Endothelial cell of umbilical vein (primary cell): Measurements from ENCODE around the gene HNRNPU. TPM values are rescaled to one million over a fixed set of nuclear protein-coding genes. Genes with fewer than 3 reads are reported as not detected.

Source experiments
- BruUV-seq: library from RNA; stranded (reverse); fragments of 400-500 nt; replicated peaks from 2 replicates; lab custom pipeline; 2021; lab: Mats Ljungman, UMichigan
- CTCF ChIA-PET: fragments of 300-600, 350-600 bp; sonication (Branson Sonifier 250); formaldehyde crosslinking; loops from one replicate; lab custom pipeline; 2021; ENCODE audit warnings: antibody characterized with exemption, inconsistent platforms; lab: Charles Lee
- POLR2A ChIA-PET: fragments of 300-600, 350-600 bp; sonication (Branson Sonifier 250); formaldehyde crosslinking; loops from one replicate; lab custom pipeline; 2021; ENCODE audit warnings: antibody characterized with exemption, inconsistent platforms; lab: Charles Lee
- DNase-seq: peaks from one replicate; pipeline ENCODE4 v3.0.0-alpha.2; 2011; ENCODE audit warnings: low read depth, low spot score
- FAIRE-seq: peaks from 2 replicates; lab custom pipeline; 2011; peaks lifted over from hg19 to GRCh38; lab: Jason Lieb, UNC
- H2AFZ ChIP-seq: 2 replicates; pipeline ENCODE4 v1.6.0; 2012; ENCODE audit warnings: low read depth, low read length, control low read depth, inconsistent platforms
- H3K27ac ChIP-seq: 2 replicates; pipeline ENCODE4 v1.5.1; 2011; ENCODE audit warnings: low read depth, mild to moderate bottlenecking, control low read depth, low read length, moderate library complexity; ENCODE audit not compliant: insufficient read depth
- H3K27me3 ChIP-seq, 2 experiments: 2 replicates each; pipeline versions ENCODE4 v1.6.0 to v1.6.1; 2011; ENCODE audit warnings: low read length in 2 of 2, mixed read lengths in 1 of 2; ENCODE audit not compliant: control insufficient read depth in 2 of 2, insufficient read depth in 2 of 2
- H3K36me3 ChIP-seq, 2 experiments: 2 replicates in 1 of 2; 3 replicates in 1 of 2; pipeline ENCODE4 v1.5.1; 2011; ENCODE audit warnings: low read length in 2 of 2, mild to moderate bottlenecking in 1 of 2, moderate library complexity in 1 of 2; ENCODE audit not compliant: control insufficient read depth in 2 of 2, insufficient read depth in 2 of 2; ENCODE audit errors: extremely low read depth in 1 of 2
- H3K4me1 ChIP-seq: 3 replicates; pipeline ENCODE4 v1.5.1; 2011; ENCODE audit warnings: mild to moderate bottlenecking, low read length; ENCODE audit not compliant: control insufficient read depth, insufficient read depth; ENCODE audit errors: extremely low read depth
- H3K4me2 ChIP-seq: 2 replicates; pipeline ENCODE4 v1.6.1; 2011; ENCODE audit warnings: low read length, control low read depth, mixed read lengths; ENCODE audit not compliant: insufficient read depth
- H3K4me3 ChIP-seq, 3 experiments: fragments of 200-600 bp in 1 of 3; sonication (generic), shearing (Covaris generic) in 1 of 3; replicated peaks in 1 of 3; 2 replicates each; pipeline ENCODE4 v1.5.1; 2011 to 2016; ENCODE audit warnings: control low read depth in 3 of 3, low read length in 3 of 3, mild to moderate bottlenecking in 2 of 3, inconsistent platforms in 1 of 3, low read depth in 1 of 3, moderate library complexity in 1 of 3; ENCODE audit not compliant: insufficient read depth in 1 of 3
- H3K79me2 ChIP-seq: 2 replicates; pipeline ENCODE4 v1.6.0; 2012; ENCODE audit warnings: low read length, inconsistent platforms; ENCODE audit not compliant: control insufficient read depth, insufficient read depth
- H3K9ac ChIP-seq: replicated peaks from 2 replicates; pipeline ENCODE3; 2011; ENCODE audit warnings: low read length, control low read depth; ENCODE audit not compliant: insufficient read depth; ENCODE audit errors: extremely low read depth
- H3K9me1 ChIP-seq: replicated peaks from 3 replicates; pipeline ENCODE4 v1.6.0; 2011; ENCODE audit warnings: mild to moderate bottlenecking, low read length; ENCODE audit not compliant: control insufficient read depth, insufficient read depth; ENCODE audit errors: extremely low read depth
- H3K9me3 ChIP-seq: replicated peaks from 2 replicates; pipeline ENCODE4 v1.5.1; 2012; ENCODE audit warnings: low read length, inconsistent platforms; ENCODE audit not compliant: control insufficient read depth, insufficient read depth
- H4K20me1 ChIP-seq: replicated peaks from 2 replicates; pipeline ENCODE3; 2011; ENCODE audit warnings: mild to moderate bottlenecking, low read length; ENCODE audit not compliant: control insufficient read depth, insufficient read depth; ENCODE audit errors: extremely low read depth
- EZH2 ChIP-seq: IDR thresholded peaks from 2 replicates; pipeline ENCODE4 v1.6.1; 2012; ENCODE audit warnings: borderline replicate concordance, low read depth, mild to moderate bottlenecking, moderate library complexity, low read length, inconsistent platforms; ENCODE audit not compliant: severe bottlenecking
- FOS ChIP-seq: IDR thresholded peaks from 2 replicates; pipeline ENCODE4 v1.6.1; 2011; ENCODE audit warnings: mild to moderate bottlenecking, low read length, moderate library complexity, borderline replicate concordance; ENCODE audit not compliant: insufficient read depth
- GATA2 ChIP-seq: IDR thresholded peaks from 2 replicates; pipeline ENCODE4 v1.7.0; 2011; ENCODE audit warnings: low read depth, mild to moderate bottlenecking, moderate library complexity, mixed read lengths, low read length; ENCODE audit not compliant: insufficient read length, insufficient read depth
- JUN ChIP-seq: IDR thresholded peaks from 2 replicates; pipeline ENCODE4 v1.6.1; 2011; ENCODE audit warnings: borderline replicate concordance, low read depth; ENCODE audit not compliant: insufficient read length, insufficient read depth
- MYC ChIP-seq: IDR thresholded peaks from one replicate; pipeline ENCODE4 v1.6.1; 2011; ENCODE audit warnings: mild to moderate bottlenecking, low read depth, low read length
- POLR2A ChIP-seq: IDR thresholded peaks from 2 replicates; pipeline ENCODE4 v1.6.1; 2012; ENCODE audit warnings: low read depth, mild to moderate bottlenecking, control low read depth, low read length
- POLR2AphosphoS5 ChIP-seq: IDR thresholded peaks from 2 replicates; pipeline ENCODE4 v1.6.1; 2012; ENCODE audit warnings: low read depth, mild to moderate bottlenecking, control low read depth, low read length, moderate library complexity; ENCODE audit not compliant: insufficient read depth
- dilution Hi-C: fragments of 300-500 bp; cut with MboI; formaldehyde crosslinking; loops from one replicate; pipeline ENCODE4 v1.15.0; 2019; ENCODE audit warnings: low sequenced_read_pairs; ENCODE audit not compliant: extremely low pct_ligation_motif_present
- intact Hi-C: fragments of 100-400 bp; cut with micrococcal nuclease; formaldehyde crosslinking; loops from one replicate; pipeline ENCODE4 v1.10.0; 2022
- polyA plus RNA-seq, 4 experiments: library from polyadenylated mRNA; depleted of rRNA in 3 of 4; stranded (reverse) in 3 of 4; unstranded in 1 of 4; fragments of >200 nt; gene quantifications; 2 replicates each; pipeline versions ENCODE4 v1.2.1 to v1.2.3, GENCODE V29; 2011 to 2012; ENCODE audit warnings: missing spikeins in 1 of 4
- total RNA-seq: library from RNA; stranded (reverse); gene quantifications from 2 replicates; pipeline ENCODE4 v1.2.3, GENCODE V29; 2021
- TF ChIP-seq, protein P1 (sequence below), 2 donors: IDR thresholded peaks; 1 replicate in 1 of 2; 2 replicates in 1 of 2; pipeline ENCODE4 v1.5.1; 2011; ENCODE audit warnings: low read length in 2 of 2, mild to moderate bottlenecking in 2 of 2, moderate library complexity in 2 of 2, control low read depth in 1 of 2, inconsistent platforms in 1 of 2, low read depth in 1 of 2; ENCODE audit not compliant: insufficient read depth in 1 of 2; ENCODE audit errors: extremely low read depth in 1 of 2
- TF ChIP-seq, protein P2 (sequence below): IDR thresholded peaks from 2 replicates; pipeline ENCODE4 v1.6.1; 2011; ENCODE audit not compliant: insufficient read depth, insufficient read length

The HNRNPU gene
- total and polyA plus RNA-seq, 2 donors (not counting 3 experiments of a cell fraction or from before 2014, with no cell fraction given) = 68.7 to 417 TPM

DNA sequence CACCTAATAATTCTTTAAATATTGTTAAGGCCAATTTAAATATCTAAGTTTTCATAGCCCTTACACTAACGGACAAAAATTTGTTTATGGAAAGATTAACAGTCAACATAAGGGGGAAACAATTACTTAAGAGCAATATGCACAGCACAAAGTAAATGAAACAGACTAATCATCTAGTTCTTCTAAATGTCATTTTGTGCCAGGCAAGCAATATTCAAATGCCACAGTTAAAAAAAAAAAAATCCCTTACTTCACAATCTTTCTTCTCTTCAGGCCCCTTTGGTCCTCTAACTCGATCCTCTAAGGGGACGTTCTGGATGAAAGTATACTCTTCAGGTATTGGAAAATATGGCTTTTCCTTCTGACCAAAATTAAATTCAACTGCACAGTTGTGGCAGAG, 6.6 kb downstream of the HNRNPU start:
- no TSS peak for BruUV-seq
- dilution Hi-C loops (no loop called here), intact Hi-C loops (no loop called here)
- H3K36me3 ChIP-seq = peaks cover 21 to 64% of the 10 kb centered on the region in 2 experiments
- H4K20me1 ChIP-seq = peaks cover 27% of the 10 kb centered on the region
- FAIRE-seq = no peak
- no peak overlapping the region for H3K4me2 ChIP-seq
- TF ChIP-seq MYC = no peak
- TF ChIP-seq JUN = no peak
- TF ChIP-seq, protein P1, sequence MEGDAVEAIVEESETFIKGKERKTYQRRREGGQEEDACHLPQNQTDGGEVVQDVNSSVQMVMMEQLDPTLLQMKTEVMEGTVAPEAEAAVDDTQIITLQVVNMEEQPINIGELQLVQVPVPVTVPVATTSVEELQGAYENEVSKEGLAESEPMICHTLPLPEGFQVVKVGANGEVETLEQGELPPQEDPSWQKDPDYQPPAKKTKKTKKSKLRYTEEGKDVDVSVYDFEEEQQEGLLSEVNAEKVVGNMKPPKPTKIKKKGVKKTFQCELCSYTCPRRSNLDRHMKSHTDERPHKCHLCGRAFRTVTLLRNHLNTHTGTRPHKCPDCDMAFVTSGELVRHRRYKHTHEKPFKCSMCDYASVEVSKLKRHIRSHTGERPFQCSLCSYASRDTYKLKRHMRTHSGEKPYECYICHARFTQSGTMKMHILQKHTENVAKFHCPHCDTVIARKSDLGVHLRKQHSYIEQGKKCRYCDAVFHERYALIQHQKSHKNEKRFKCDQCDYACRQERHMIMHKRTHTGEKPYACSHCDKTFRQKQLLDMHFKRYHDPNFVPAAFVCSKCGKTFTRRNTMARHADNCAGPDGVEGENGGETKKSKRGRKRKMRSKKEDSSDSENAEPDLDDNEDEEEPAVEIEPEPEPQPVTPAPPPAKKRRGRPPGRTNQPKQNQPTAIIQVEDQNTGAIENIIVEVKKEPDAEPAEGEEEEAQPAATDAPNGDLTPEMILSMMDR (IDR thresholded peaks at IDR 0.05; ENCODE audit: extremely low read depth in 1 of 2, insufficient read depth in 1 of 2, low read depth in 1 of 2, low read length in 2 of 2) = no peak
- no peak for TF ChIP-seq EZH2
- TF ChIP-seq, protein P2, sequence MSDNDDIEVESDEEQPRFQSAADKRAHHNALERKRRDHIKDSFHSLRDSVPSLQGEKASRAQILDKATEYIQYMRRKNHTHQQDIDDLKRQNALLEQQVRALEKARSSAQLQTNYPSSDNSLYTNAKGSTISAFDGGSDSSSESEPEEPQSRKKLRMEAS = no peak
- TF ChIP-seq POLR2A = no peak
- no peak for TF ChIP-seq GATA2
- TF ChIP-seq FOS = no peak
- TF ChIP-seq POLR2AphosphoS5 = no peak
- H3K27me3 ChIP-seq = no peaks in the 10 kb centered on the region
- CTCF ChIA-PET = interaction anchor here (2.3 kb wide), 1 partner anchor 185 kb away, joined by 13 read pairs; no protein-coding TSS in a partner anchor
- DNase-seq = no peak
- no peak overlapping the region for H3K27ac ChIP-seq
- H3K9me3 ChIP-seq = no peaks in the 10 kb centered on the region
- peaks cover 24% of the 10 kb centered on the region for H3K4me1 ChIP-seq
- H2AFZ ChIP-seq = no peak overlapping the region
- H3K79me2 ChIP-seq = peaks cover 97% of the 10 kb centered on the region
- H3K9me1 ChIP-seq = no peaks in the 10 kb centered on the region
- no peak overlapping the region for H3K4me3 ChIP-seq
- no peak overlapping the region for H3K9ac ChIP-seq
- POLR2A ChIA-PET = no interaction called here
